Gastrocnemius medialis (tissue), 4 donors: ENCODE measurements around the gene GNB2. TPM values are rescaled to one million over a fixed set of nuclear protein-coding genes. Genes with fewer than 3 reads are reported as not detected.

ENCODE experiments used
- ATAC-seq, 2 donors: fragments of 150-250 bp; one replicate each; pipeline ENCODE4 v1.9.1; 2016
- DNase-seq, 2 donors: peaks; one replicate each; pipeline ENCODE4 v3.0.0-alpha.2; 2019
- H3K27ac ChIP-seq, 4 donors: fragments of 200-600 bp; sonication (generic); 1 replicate in 1 of 4; 2 replicates in 3 of 4; pipeline ENCODE4 v1.5.1; 2016 to 2018; ENCODE audit warnings: mild to moderate bottlenecking in 2 of 4, moderate library complexity in 1 of 4
- H3K27me3 ChIP-seq, 3 donors: fragments of 200-600 bp; sonication (generic) in 2 of 3; 1 replicate in 1 of 3; 2 replicates in 2 of 3; pipeline versions ENCODE4 v1.5.1 to v1.6.0; 2016 to 2019; ENCODE audit warnings: mild to moderate bottlenecking in 1 of 3, moderate library complexity in 1 of 3
- H3K36me3 ChIP-seq, 2 donors: fragments of 200-600 bp; sonication (generic) in 1 of 2; one replicate each; pipeline ENCODE4 v1.5.1; 2017 to 2018
- H3K4me1 ChIP-seq, 2 donors: fragments of 200-600 bp; sonication (generic) in 1 of 2; one replicate each; pipeline ENCODE4 v1.5.1; 2016 to 2017; ENCODE audit warnings: mild to moderate bottlenecking in 2 of 2
- H3K4me3 ChIP-seq, 4 donors: fragments of 200-600 bp; sonication (generic) in 3 of 4; 1 replicate in 1 of 4; 2 replicates in 3 of 4; pipeline ENCODE4 v1.5.1; 2016 to 2019; ENCODE audit warnings: mild to moderate bottlenecking in 2 of 4
- H3K9me3 ChIP-seq, 3 donors: fragments of 200-600 bp; sonication (generic) in 2 of 3; 1 replicate in 1 of 3; 2 replicates in 2 of 3; pipeline ENCODE4 v1.5.1; 2016 to 2019
- CTCF ChIP-seq, 5 experiments: fragments of 450-650 bp in 3 of 5; fragments of 200-600 bp in 2 of 5; sonication (generic) in 2 of 5; IDR thresholded peaks in 4 of 5; conservative IDR thresholded peaks in 1 of 5; 1 replicate in 4 of 5; 2 replicates in 1 of 5; pipeline ENCODE4 v1.5.1; 2016 to 2019; ENCODE audit warnings: antibody characterized with exemption in 5 of 5, mild to moderate bottlenecking in 3 of 5, moderate library complexity in 3 of 5
- POLR2A ChIP-seq, 2 donors: fragments of 450-650 bp; IDR thresholded peaks; one replicate each; pipeline ENCODE4 v1.6.1; 2017; ENCODE audit warnings: antibody characterized with exemption in 2 of 2, mild to moderate bottlenecking in 2 of 2, moderate library complexity in 2 of 2
- in situ Hi-C, 4 donors: fragments of 200-750 bp; cut with MboI; loops; one replicate each; pipeline versions ENCODE4 v1.15.0 to v1.8.0; 2017; ENCODE audit warnings: low sequenced_read_pairs in 4 of 4
- intact Hi-C: fragments of 100-400 bp; cut with DNase I; formaldehyde crosslinking; loops from one replicate; pipeline ENCODE4 v1.15.1; 2023; ENCODE audit warnings: low total_unique reads
- total RNA-seq, 4 donors: library from RNA; depleted of rRNA; stranded (reverse); fragments of >200 nt; gene quantifications; one replicate each; pipeline versions ENCODE4 v1.1.0 to v1.2.3, GENCODE V29; 2016

The GNB2 gene
- total RNA-seq, 4 donors from 2014 or later, result 108 to 163 (median 129) TPM

- no peak for DNase-seq
- Histone ChIP-seq H3K9me3 (no peaks in the 10 kb centered on the region), H3K27ac (no peak overlapping the region), H3K27me3 (no peaks in the 10 kb centered on the region), H3K4me3 (no peak overlapping the region), H3K36me3 (peaks cover 0 to 74% of the 10 kb centered on the region in 2 donors), H3K4me1 (peaks cover 4 to 8% of the 10 kb centered on the region in 2 donors)
- no peak for ATAC-seq
- TF ChIP-seq POLR2A (IDR thresholded peaks at IDR 0.05), result no peak
- no peak for TF ChIP-seq CTCF (IDR thresholded peaks at IDR 0.05 in 4 of 5, conservative IDR thresholded peaks at IDR 0.05 in 1 of 5)
- in situ Hi-C loops, result no loop called here
- intact Hi-C loops, result no loop called here
Measured at GRCh38 chr7:100684534-100685042, 11.0 kb downstream of the GNB2 start.

- ATAC-seq (no peak), DNase-seq (no peak)
- H3K27ac ChIP-seq, result no peak overlapping the region
- H3K9me3 ChIP-seq, result no peaks in the 10 kb centered on the region
- in situ Hi-C loops, result no loop called here
- no peak overlapping the region for H3K4me3 ChIP-seq
- H3K27me3 ChIP-seq, result no peaks in the 10 kb centered on the region
- TF ChIP-seq CTCF (IDR thresholded peaks at IDR 0.05 in 4 of 5, conservative IDR thresholded peaks at IDR 0.05 in 1 of 5) (no peak), POLR2A (IDR thresholded peaks at IDR 0.05) (no peak)
- peaks cover 10 to 13% of the 10 kb centered on the region in 2 donors for H3K4me1 ChIP-seq
- peaks cover 0 to 74% of the 10 kb centered on the region in 2 donors for H3K36me3 ChIP-seq
- intact Hi-C loops, result no loop called here
Measured at GRCh38 chr7:100685049-100685605, 11.6 kb downstream of the GNB2 start.

- TF ChIP-seq CTCF (IDR thresholded peaks at IDR 0.05 in 4 of 5, conservative IDR thresholded peaks at IDR 0.05 in 1 of 5), result no peak
- in situ Hi-C loops, result no loop called here
- no peak overlapping the region for H3K27ac ChIP-seq
- H3K27me3 ChIP-seq, result no peaks in the 10 kb centered on the region
- no peak overlapping the region for H3K4me3 ChIP-seq
- DNase-seq (no peak), ATAC-seq (no peak)
- peaks cover 0 to 74% of the 10 kb centered on the region in 2 donors for H3K36me3 ChIP-seq
- H3K4me1 ChIP-seq, result peaks cover 15 to 19% of the 10 kb centered on the region in 2 donors
- no peaks in the 10 kb centered on the region for H3K9me3 ChIP-seq
- intact Hi-C loops, result no loop called here
Measured at GRCh38 chr7:100685631-100686145, 12.1 kb downstream of the GNB2 start.

GRCh38 chr7:100686201-100686821 is 12.8 kb downstream of the GNB2 start:
- no peak for DNase-seq
- Histone ChIP-seq H3K9me3 (no peaks in the 10 kb centered on the region), H3K27me3 (no peaks in the 10 kb centered on the region), H3K4me3 (no peak overlapping the region), H3K36me3 (peaks cover 0 to 73% of the 10 kb centered on the region in 2 donors), H3K27ac (no peak overlapping the region), H3K4me1 (peaks cover 22 to 25% of the 10 kb centered on the region in 2 donors)
- intact Hi-C loops, result no loop called here
- ATAC-seq, result no peak
- in situ Hi-C loops, result no loop called here
- no peak for TF ChIP-seq POLR2A (IDR thresholded peaks at IDR 0.05)
- no peak for TF ChIP-seq CTCF (IDR thresholded peaks at IDR 0.05 in 4 of 5, conservative IDR thresholded peaks at IDR 0.05 in 1 of 5)
